ENCODE data around the gene NPW.

Gene NPW

GRCh38 chr16:2035431-2036199 lies 16.0 kb downstream of the NPW start:
- peaks cover 18% of the 10 kb centered on the region for H3K27me3 Mint-ChIP-seq
- no peaks in the 10 kb centered on the region for H3K4me1 Mint-ChIP-seq
- no peak overlapping the region for H3K4me3 Mint-ChIP-seq
- CTCF ChIA-PET = no interaction called here
- no peak overlapping the region for H3K27ac Mint-ChIP-seq
- no peaks in the 10 kb centered on the region for H3K36me3 Mint-ChIP-seq
- DNase-seq = no peak
- no peaks in the 10 kb centered on the region for H3K9me3 Mint-ChIP-seq

- CTCF ChIA-PET = no interaction called here
- Mint-ChIP-seq H3K27ac (no peak overlapping the region), H3K27me3 (peaks cover 14% of the 10 kb centered on the region), H3K4me1 (no peaks in the 10 kb centered on the region), H3K9me3 (no peaks in the 10 kb centered on the region), H3K36me3 (no peaks in the 10 kb centered on the region), H3K4me3 (no peak overlapping the region)
- DNase-seq = no peak
Observed at GRCh38 chr16:2036200-2036966, 16.8 kb downstream of the NPW start.

GRCh38 chr16:2037115-2037514 lies 17.5 kb downstream of the NPW start:
- DNase-seq = no peak
- Mint-ChIP-seq H3K4me3 (no peak overlapping the region), H3K27me3 (peaks cover 10% of the 10 kb centered on the region), H3K27ac (no peak overlapping the region), H3K9me3 (no peaks in the 10 kb centered on the region), H3K4me1 (no peaks in the 10 kb centered on the region), H3K36me3 (no peaks in the 10 kb centered on the region)
- CTCF ChIA-PET = no interaction called here

- CTCF ChIA-PET = interaction anchor here (1.0 kb wide), 1 partner anchor 9 kb away, joined by 3 read pairs; no protein-coding TSS in a partner anchor
- Mint-ChIP-seq H3K4me3 (no peak overlapping the region), H3K36me3 (no peaks in the 10 kb centered on the region), H3K27ac (no peak overlapping the region), H3K27me3 (peaks cover 4% of the 10 kb centered on the region), H3K9me3 (no peaks in the 10 kb centered on the region), H3K4me1 (no peaks in the 10 kb centered on the region)
- DNase-seq = no peak
Observed at GRCh38 chr16:2037647-2038381, 18.2 kb downstream of the NPW start.

- CTCF ChIA-PET = interaction anchor here (1.0 kb wide), 1 partner anchor 9 kb away, joined by 3 read pairs; no protein-coding TSS in a partner anchor
- no peaks in the 10 kb centered on the region for H3K36me3 Mint-ChIP-seq
- no peaks in the 10 kb centered on the region for H3K4me1 Mint-ChIP-seq
- no peak for DNase-seq
- no peak overlapping the region for H3K27ac Mint-ChIP-seq
- H3K4me3 Mint-ChIP-seq = no peak overlapping the region
- H3K9me3 Mint-ChIP-seq = no peaks in the 10 kb centered on the region
- H3K27me3 Mint-ChIP-seq = peaks cover 4% of the 10 kb centered on the region
Observed at GRCh38 chr16:2038382-2039231, 19.0 kb downstream of the NPW start.

GRCh38 chr16:2039274-2040031 lies 19.9 kb downstream of the NPW start:
- Mint-ChIP-seq H3K9me3 (no peaks in the 10 kb centered on the region), H3K4me3 (no peak overlapping the region), H3K36me3 (no peaks in the 10 kb centered on the region), H3K4me1 (no peaks in the 10 kb centered on the region), H3K27ac (peak overlapping the region; percentile 26), H3K27me3 (peaks cover 4% of the 10 kb centered on the region)
- CTCF ChIA-PET = interaction anchor here (1.1 kb wide), 1 partner anchor 35 kb away, joined by 3 read pairs; no protein-coding TSS in a partner anchor
- no peak for DNase-seq

GRCh38 chr16:2040041-2040786 lies 20.6 kb downstream of the NPW start:
- Mint-ChIP-seq H3K36me3 (no peaks in the 10 kb centered on the region), H3K4me3 (no peak overlapping the region), H3K27ac (no peak overlapping the region), H3K4me1 (no peaks in the 10 kb centered on the region), H3K27me3 (no peaks in the 10 kb centered on the region), H3K9me3 (no peaks in the 10 kb centered on the region)
- DNase-seq = no peak
- CTCF ChIA-PET = interaction anchor here (1.1 kb wide), 1 partner anchor 36 kb away, joined by 3 read pairs; no protein-coding TSS in a partner anchor

- no peaks in the 10 kb centered on the region for H3K27me3 Mint-ChIP-seq
- no peaks in the 10 kb centered on the region for H3K36me3 Mint-ChIP-seq
- no peaks in the 10 kb centered on the region for H3K4me1 Mint-ChIP-seq
- H3K4me3 Mint-ChIP-seq = no peak overlapping the region
- no peaks in the 10 kb centered on the region for H3K9me3 Mint-ChIP-seq
- CTCF ChIA-PET = no interaction called here
- no peak overlapping the region for H3K27ac Mint-ChIP-seq
- no peak for DNase-seq
Observed at GRCh38 chr16:2040787-2041522, 21.4 kb downstream of the NPW start.

- Mint-ChIP-seq H3K4me3 (no peak overlapping the region), H3K27ac (no peak overlapping the region), H3K27me3 (no peaks in the 10 kb centered on the region), H3K4me1 (peaks cover 11% of the 10 kb centered on the region), H3K36me3 (peaks cover 3% of the 10 kb centered on the region), H3K9me3 (no peaks in the 10 kb centered on the region)
- no peak for DNase-seq
- CTCF ChIA-PET = no interaction called here
Observed at GRCh38 chr16:2042171-2042985, 22.8 kb downstream of the NPW start.

GRCh38 chr16:2042986-2043666 lies 23.5 kb downstream of the NPW start:
- no peaks in the 10 kb centered on the region for H3K9me3 Mint-ChIP-seq
- CTCF ChIA-PET = no interaction called here
- H3K36me3 Mint-ChIP-seq = peaks cover 3% of the 10 kb centered on the region
- DNase-seq = no peak
- no peak overlapping the region for H3K27ac Mint-ChIP-seq
- H3K27me3 Mint-ChIP-seq = no peaks in the 10 kb centered on the region
- no peak overlapping the region for H3K4me3 Mint-ChIP-seq
- H3K4me1 Mint-ChIP-seq = peaks cover 12% of the 10 kb centered on the region

- Mint-ChIP-seq H3K4me1 (peaks cover 19% of the 10 kb centered on the region), H3K36me3 (peaks cover 3% of the 10 kb centered on the region), H3K9me3 (no peaks in the 10 kb centered on the region), H3K4me3 (no peak overlapping the region), H3K27ac (no peak overlapping the region), H3K27me3 (no peaks in the 10 kb centered on the region)
- CTCF ChIA-PET = no interaction called here
- no peak for DNase-seq
Observed at GRCh38 chr16:2043667-2044451, 24.3 kb downstream of the NPW start.
